ENCODE measurements around the gene FAM210A.
A peak's percentile ranks its signal among the peaks of the same experiment; 100 is the strongest.

Gene FAM210A

GRCh38 chr18:13623348-13623747 is 103.0 kb downstream of the FAM210A start:
- Mint-ChIP-seq H3K27ac (no peak overlapping the region), H3K27me3 (no peaks in the 10 kb centered on the region), H3K4me3 (no peak overlapping the region), H3K4me1 (no peaks in the 10 kb centered on the region), H3K36me3 (peaks cover 1% of the 10 kb centered on the region), H3K9me3 (no peaks in the 10 kb centered on the region)

- peaks cover 1% of the 10 kb centered on the region for H3K36me3 Mint-ChIP-seq
- no peaks in the 10 kb centered on the region for H3K9me3 Mint-ChIP-seq
- H3K4me3 Mint-ChIP-seq = no peak overlapping the region
- H3K4me1 Mint-ChIP-seq = no peaks in the 10 kb centered on the region
- no peak overlapping the region for H3K27ac Mint-ChIP-seq
- no peaks in the 10 kb centered on the region for H3K27me3 Mint-ChIP-seq
These were observed 103.6 kb downstream of the FAM210A start for GRCh38 chr18:13622751-13623150.

- peaks cover 1% of the 10 kb centered on the region for H3K36me3 Mint-ChIP-seq
- peaks cover 5% of the 10 kb centered on the region for H3K4me1 Mint-ChIP-seq
- H3K27me3 Mint-ChIP-seq = no peaks in the 10 kb centered on the region
- H3K9me3 Mint-ChIP-seq = no peaks in the 10 kb centered on the region
- H3K27ac Mint-ChIP-seq = no peak overlapping the region
- H3K4me3 Mint-ChIP-seq = no peak overlapping the region
These were observed 104.3 kb downstream of the FAM210A start for GRCh38 chr18:13621886-13622619.

- Mint-ChIP-seq H3K9me3 (no peaks in the 10 kb centered on the region), H3K4me1 (peaks cover 8% of the 10 kb centered on the region), H3K4me3 (no peak overlapping the region), H3K27me3 (no peaks in the 10 kb centered on the region), H3K27ac (no peak overlapping the region), H3K36me3 (peaks cover 1% of the 10 kb centered on the region)
These were observed 104.9 kb downstream of the FAM210A start for GRCh38 chr18:13621446-13621849.

- Mint-ChIP-seq H3K4me3 (no peak overlapping the region), H3K9me3 (no peaks in the 10 kb centered on the region), H3K27me3 (no peaks in the 10 kb centered on the region), H3K27ac (no peak overlapping the region), H3K36me3 (peaks cover 1% of the 10 kb centered on the region), H3K4me1 (peaks cover 13% of the 10 kb centered on the region)
These were observed 105.4 kb downstream of the FAM210A start for GRCh38 chr18:13620818-13621445.

- Mint-ChIP-seq H3K4me1 (peaks cover 20% of the 10 kb centered on the region), H3K9me3 (no peaks in the 10 kb centered on the region), H3K27me3 (no peaks in the 10 kb centered on the region), H3K4me3 (no peak overlapping the region), H3K27ac (no peak overlapping the region), H3K36me3 (peaks cover 1% of the 10 kb centered on the region)
These were observed 106.1 kb downstream of the FAM210A start for GRCh38 chr18:13620206-13620672.

- Mint-ChIP-seq H3K4me1 (peaks cover 25% of the 10 kb centered on the region), H3K27me3 (no peaks in the 10 kb centered on the region), H3K36me3 (peaks cover 1% of the 10 kb centered on the region), H3K9me3 (no peaks in the 10 kb centered on the region), H3K4me3 (no peak overlapping the region), H3K27ac (no peak overlapping the region)
These were observed 106.7 kb downstream of the FAM210A start for GRCh38 chr18:13619505-13620205.

- peaks cover 33% of the 10 kb centered on the region for H3K4me1 Mint-ChIP-seq
These were observed 107.5 kb downstream of the FAM210A start for GRCh38 chr18:13618760-13619438.

GRCh38 chr18:13617826-13618515 is 108.4 kb downstream of the FAM210A start:
- H3K36me3 Mint-ChIP-seq = peaks cover 1% of the 10 kb centered on the region
- H3K4me1 Mint-ChIP-seq = peaks cover 42% of the 10 kb centered on the region
- no peaks in the 10 kb centered on the region for H3K9me3 Mint-ChIP-seq
- no peak overlapping the region for H3K4me3 Mint-ChIP-seq
- H3K27ac Mint-ChIP-seq = no peak overlapping the region
- H3K27me3 Mint-ChIP-seq = no peaks in the 10 kb centered on the region

More at GRCh38 chr18:13618760-13619438, 107.5 kb downstream of the FAM210A start:
- H3K9me3 Mint-ChIP-seq = no peaks in the 10 kb centered on the region
- no peak overlapping the region for H3K27ac Mint-ChIP-seq
- peaks cover 1% of the 10 kb centered on the region for H3K36me3 Mint-ChIP-seq
- no peaks in the 10 kb centered on the region for H3K27me3 Mint-ChIP-seq
- no peak overlapping the region for H3K4me3 Mint-ChIP-seq

GRCh38 chr18:13616525-13617035 is 109.8 kb downstream of the FAM210A start:
- H3K9me3 Mint-ChIP-seq = no peaks in the 10 kb centered on the region
- H3K27ac Mint-ChIP-seq = no peak overlapping the region
- H3K4me1 Mint-ChIP-seq = peaks cover 56% of the 10 kb centered on the region
- H3K36me3 Mint-ChIP-seq = peaks cover 1% of the 10 kb centered on the region
- H3K27me3 Mint-ChIP-seq = no peaks in the 10 kb centered on the region
- no peak overlapping the region for H3K4me3 Mint-ChIP-seq

- peak overlapping the region; percentile 59 for H3K27ac Mint-ChIP-seq
These were observed 110.3 kb downstream of the FAM210A start for GRCh38 chr18:13616041-13616440.

GRCh38 chr18:13615432-13615861 is 110.9 kb downstream of the FAM210A start:
- no peak overlapping the region for H3K4me3 Mint-ChIP-seq
- no peaks in the 10 kb centered on the region for H3K27me3 Mint-ChIP-seq
- H3K36me3 Mint-ChIP-seq = no peaks in the 10 kb centered on the region
- H3K4me1 Mint-ChIP-seq = peaks cover 64% of the 10 kb centered on the region
- peak overlapping the region; percentile 59 for H3K27ac Mint-ChIP-seq
- H3K9me3 Mint-ChIP-seq = no peaks in the 10 kb centered on the region

More at GRCh38 chr18:13616041-13616440, 110.3 kb downstream of the FAM210A start:
- no peaks in the 10 kb centered on the region for H3K9me3 Mint-ChIP-seq
- no peaks in the 10 kb centered on the region for H3K27me3 Mint-ChIP-seq
- H3K4me1 Mint-ChIP-seq = peaks cover 62% of the 10 kb centered on the region
- no peak overlapping the region for H3K4me3 Mint-ChIP-seq
- H3K36me3 Mint-ChIP-seq = no peaks in the 10 kb centered on the region

GRCh38 chr18:13614641-13615288 is 111.6 kb downstream of the FAM210A start:
- Mint-ChIP-seq H3K27ac (peak overlapping the region; percentile 30), H3K27me3 (no peaks in the 10 kb centered on the region), H3K4me3 (peak overlapping the region; percentile 53), H3K4me1 (peaks cover 64% of the 10 kb centered on the region), H3K36me3 (no peaks in the 10 kb centered on the region), H3K9me3 (no peaks in the 10 kb centered on the region)
